ENCODE data around the gene BAIAP3.

DNA sequence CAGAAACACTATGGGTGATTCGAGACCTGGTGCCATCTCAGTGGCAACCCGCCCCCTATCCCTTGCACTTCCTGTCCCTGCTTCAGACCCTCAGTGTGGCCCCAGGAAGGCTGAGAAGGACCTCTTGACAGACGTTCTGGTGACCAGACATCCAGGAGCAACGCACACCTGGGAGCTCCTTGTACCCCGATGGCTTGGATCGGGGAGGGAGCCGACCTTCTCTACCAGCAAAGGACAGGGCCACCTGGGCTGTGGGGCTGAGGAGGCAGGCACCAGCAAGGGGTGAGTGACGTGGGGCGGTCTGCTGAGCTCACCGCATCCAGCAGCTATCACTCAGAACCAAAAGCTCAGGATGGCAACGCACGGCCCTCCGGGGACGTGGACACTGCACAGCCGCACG lies 53.9 kb downstream of the BAIAP3 start:
- TF ChIP-seq, protein P1, sequence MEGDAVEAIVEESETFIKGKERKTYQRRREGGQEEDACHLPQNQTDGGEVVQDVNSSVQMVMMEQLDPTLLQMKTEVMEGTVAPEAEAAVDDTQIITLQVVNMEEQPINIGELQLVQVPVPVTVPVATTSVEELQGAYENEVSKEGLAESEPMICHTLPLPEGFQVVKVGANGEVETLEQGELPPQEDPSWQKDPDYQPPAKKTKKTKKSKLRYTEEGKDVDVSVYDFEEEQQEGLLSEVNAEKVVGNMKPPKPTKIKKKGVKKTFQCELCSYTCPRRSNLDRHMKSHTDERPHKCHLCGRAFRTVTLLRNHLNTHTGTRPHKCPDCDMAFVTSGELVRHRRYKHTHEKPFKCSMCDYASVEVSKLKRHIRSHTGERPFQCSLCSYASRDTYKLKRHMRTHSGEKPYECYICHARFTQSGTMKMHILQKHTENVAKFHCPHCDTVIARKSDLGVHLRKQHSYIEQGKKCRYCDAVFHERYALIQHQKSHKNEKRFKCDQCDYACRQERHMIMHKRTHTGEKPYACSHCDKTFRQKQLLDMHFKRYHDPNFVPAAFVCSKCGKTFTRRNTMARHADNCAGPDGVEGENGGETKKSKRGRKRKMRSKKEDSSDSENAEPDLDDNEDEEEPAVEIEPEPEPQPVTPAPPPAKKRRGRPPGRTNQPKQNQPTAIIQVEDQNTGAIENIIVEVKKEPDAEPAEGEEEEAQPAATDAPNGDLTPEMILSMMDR (IDR thresholded peaks at IDR 0.05; ENCODE audit: low read depth, low read length, poor library complexity, severe bottlenecking): no peak
- TF ChIP-seq EZH2phosphoT487 (IDR thresholded peaks at IDR 0.05; ENCODE audit: borderline replicate concordance, low read length): no peak

Measured in DOHH2 (cell line).